Progenitor cell of endocrine pancreas (in vitro differentiated cells): ENCODE results near the gene ZNF732. TPM values are rescaled to one million over a fixed set of nuclear protein-coding genes. Genes with fewer than 3 reads are reported as not detected.
A peak's percentile ranks its signal among the peaks of the same experiment; 100 is the strongest.

Experiments
- DNase-seq: peaks from one replicate; pipeline ENCODE4 v3.0.0; 2021; ENCODE audit warnings: low spot score; ENCODE audit not compliant: unreplicated experiment
- H3K27ac Mint-ChIP-seq: 2 replicates; pipeline ENCODE4 v1.8.0; 2021; ENCODE audit warnings: mild to moderate bottlenecking, moderate library complexity, mixed read lengths
- H3K27me3 Mint-ChIP-seq: 2 replicates; pipeline ENCODE4 v1.8.0; 2021; ENCODE audit warnings: mixed read lengths
- H3K36me3 Mint-ChIP-seq: 2 replicates; pipeline ENCODE4 v1.8.0; 2022; ENCODE audit warnings: mixed read lengths; ENCODE audit not compliant: insufficient read depth
- H3K4me1 Mint-ChIP-seq: 2 replicates; pipeline ENCODE4 v1.8.0; 2021; ENCODE audit warnings: low read depth, mixed read lengths
- H3K4me3 Mint-ChIP-seq: 2 replicates; pipeline ENCODE4 v1.8.0; 2021; ENCODE audit warnings: low read depth, mild to moderate bottlenecking, moderate library complexity, mixed read lengths
- H3K9me3 Mint-ChIP-seq: 2 replicates; pipeline ENCODE4 v1.8.0; 2021; ENCODE audit warnings: low read depth, mixed read lengths
- CTCF ChIP-seq: fragments of 200-600 bp; sonication (generic); IDR thresholded peaks from one replicate; pipeline ENCODE4 v1.5.0; 2021; ENCODE audit warnings: antibody characterized with exemption, mild to moderate bottlenecking; ENCODE audit not compliant: unreplicated experiment
- long read RNA-seq: library from polyadenylated mRNA; unstranded; transcript quantifications from one replicate; pipeline ENCODE4 v2.0.0, GENCODE V29; 2020
- total RNA-seq: library from RNA; stranded (reverse); gene quantifications from 2 replicates; pipeline ENCODE4 v1.2.1, GENCODE V29; 2021

ZNF732 gene
- total RNA-seq = 2.2 TPM in 2 replicates
- long read RNA-seq, partial matches to known transcripts = 0 of 3 reads
- long read RNA-seq, other reads (novel, unspliced or antisense) = 1 of 3 reads

- Mint-ChIP-seq H3K36me3 (peaks cover 12% of the 10 kb centered on the region), H3K4me3 (peak within 1 kb of the TSS; percentile 79), H3K4me1 (no peaks in the 10 kb centered on the region), H3K27ac (peak within 1 kb of the TSS; percentile 73), H3K9me3 (peaks cover 27% of the 10 kb centered on the region), H3K27me3 (no peaks in the 10 kb centered on the region)
- DNase-seq = peak; percentile 39
- TF ChIP-seq CTCF = no peak
Measured at GRCh38 chr4:304969-305680, at the start of gene ZNF732. Gene ZNF732 (minus strand): TSS chr4:305474. CDS start chr4:305310, 164 bp downstream.

- no peak overlapping the region for H3K4me3 Mint-ChIP-seq
Measured at GRCh38 chr4:340011-340410, 34.7 kb upstream of the ZNF732 start.

GRCh38 chr4:338759-339097, 33.5 kb upstream of the ZNF732 start:
- peaks cover 14% of the 10 kb centered on the region for H3K4me1 Mint-ChIP-seq
- no peak for DNase-seq
- H3K27me3 Mint-ChIP-seq = no peaks in the 10 kb centered on the region
- peak overlapping the region; percentile 100 for H3K27ac Mint-ChIP-seq
- peaks cover 46% of the 10 kb centered on the region for H3K36me3 Mint-ChIP-seq
- H3K4me3 Mint-ChIP-seq = peak overlapping the region; percentile 99
- H3K9me3 Mint-ChIP-seq = peaks cover 10% of the 10 kb centered on the region
- TF ChIP-seq CTCF = no peak

More at GRCh38 chr4:340011-340410, 34.7 kb upstream of the ZNF732 start:
- Mint-ChIP-seq H3K27me3 (no peaks in the 10 kb centered on the region), H3K27ac (no peak overlapping the region), H3K36me3 (peaks cover 58% of the 10 kb centered on the region), H3K4me1 (peaks cover 14% of the 10 kb centered on the region), H3K9me3 (peaks cover 10% of the 10 kb centered on the region)
- DNase-seq = no peak
- peak; percentile 35 for TF ChIP-seq CTCF

GRCh38 chr4:337932-338758, 32.9 kb upstream of the ZNF732 start:
- Mint-ChIP-seq H3K36me3 (peaks cover 42% of the 10 kb centered on the region), H3K9me3 (peaks cover 10% of the 10 kb centered on the region), H3K27ac (peak overlapping the region; percentile 100), H3K4me1 (peaks cover 14% of the 10 kb centered on the region), H3K27me3 (no peaks in the 10 kb centered on the region), H3K4me3 (peak overlapping the region; percentile 99)
- TF ChIP-seq CTCF = no peak
- DNase-seq = peak; percentile 32

GRCh38 chr4:337143-337931, 32.1 kb upstream of the ZNF732 start, which contains the start of gene ZNF141:
Gene ZNF141 (plus strand): TSS chr4:337814. CDS start chr4:337984, 170 bp downstream.
- Mint-ChIP-seq H3K27ac (peak within 1 kb of the TSS; percentile 100), H3K27me3 (no peaks in the 10 kb centered on the region), H3K4me3 (peak within 1 kb of the TSS; percentile 99), H3K9me3 (peaks cover 9% of the 10 kb centered on the region), H3K4me1 (peaks cover 14% of the 10 kb centered on the region), H3K36me3 (peaks cover 36% of the 10 kb centered on the region)
- no peak for TF ChIP-seq CTCF
- DNase-seq = peak; percentile 89
